GM21737 (cell line): Measurements from ENCODE around the gene TMTC2.
"Not testable (repeated sequence)": the region's sequence is repeated elsewhere in the genome, so short reads cannot be mapped to it uniquely, and the experiment has no call there.

Experiments
- ATAC-seq: cut with Tn5 transposase; IDR thresholded peaks from one replicate; pipeline ENCODE4 v1.9.1; 2021; ENCODE audit warnings: mild to moderate bottlenecking, moderate library complexity; ENCODE audit not compliant: unreplicated experiment

Gene TMTC2

GRCh38 chr12:83065562-83065961 lies 378.9 kb downstream of the TMTC2 start:
- no peak for ATAC-seq

GRCh38 chr12:83067981-83068380 lies 381.3 kb downstream of the TMTC2 start:
- ATAC-seq: no peak

DNA sequence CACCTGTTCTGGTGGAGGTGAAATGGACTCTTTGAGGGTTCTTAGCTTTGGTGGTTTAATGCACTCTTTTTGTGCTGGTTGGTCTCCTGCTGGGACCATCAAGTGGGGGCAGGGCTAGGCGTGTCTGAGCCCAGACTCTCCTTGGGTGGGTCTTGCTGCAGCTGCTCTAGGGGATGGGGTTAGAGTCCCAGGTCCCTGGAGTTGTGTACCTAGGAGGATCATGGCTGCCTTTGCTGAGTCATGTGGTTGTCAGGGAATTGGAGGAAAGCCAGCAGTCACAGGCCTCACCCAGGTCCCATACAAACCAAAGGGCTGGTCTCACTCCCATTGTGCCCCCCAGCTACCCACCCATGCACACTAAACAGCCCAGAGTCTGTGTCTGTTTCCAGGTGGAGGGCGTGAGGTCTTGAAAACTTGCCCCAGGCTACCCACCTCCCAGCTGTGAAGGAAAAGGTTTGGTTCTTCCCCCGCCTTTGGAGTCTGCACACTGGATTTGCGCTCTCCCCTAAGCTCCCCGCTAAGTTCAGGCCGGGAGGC lies 387.7 kb downstream of the TMTC2 start:
- ATAC-seq: no peak

GRCh38 chr12:83075471-83075870 lies 388.8 kb downstream of the TMTC2 start:
- ATAC-seq: no peak

- no peak for ATAC-seq
Observed at GRCh38 chr12:83077041-83077440, 390.3 kb downstream of the TMTC2 start.

GRCh38 chr12:83082690-83083276 lies 396.1 kb downstream of the TMTC2 start:
- no peak for ATAC-seq

DNA sequence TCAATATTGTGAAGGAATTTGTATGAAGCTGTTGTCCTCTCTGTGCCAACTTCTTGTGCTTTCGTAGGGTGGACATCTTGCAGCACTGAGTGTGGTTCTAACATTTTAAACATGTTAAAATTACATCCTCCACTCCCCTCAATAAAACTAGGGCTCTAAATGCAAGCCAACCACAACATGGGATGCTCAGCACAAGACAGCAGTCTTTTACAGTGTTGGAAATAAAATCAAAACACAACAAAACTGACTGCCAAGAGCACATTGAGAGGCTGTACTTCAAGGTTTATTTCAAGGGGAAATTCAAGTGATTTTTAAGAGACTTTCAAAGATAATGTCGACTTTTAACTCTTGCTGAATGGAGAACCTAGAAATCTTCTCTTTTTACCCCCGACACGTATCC lies 396.9 kb downstream of the TMTC2 start:
- ATAC-seq: no peak

DNA sequence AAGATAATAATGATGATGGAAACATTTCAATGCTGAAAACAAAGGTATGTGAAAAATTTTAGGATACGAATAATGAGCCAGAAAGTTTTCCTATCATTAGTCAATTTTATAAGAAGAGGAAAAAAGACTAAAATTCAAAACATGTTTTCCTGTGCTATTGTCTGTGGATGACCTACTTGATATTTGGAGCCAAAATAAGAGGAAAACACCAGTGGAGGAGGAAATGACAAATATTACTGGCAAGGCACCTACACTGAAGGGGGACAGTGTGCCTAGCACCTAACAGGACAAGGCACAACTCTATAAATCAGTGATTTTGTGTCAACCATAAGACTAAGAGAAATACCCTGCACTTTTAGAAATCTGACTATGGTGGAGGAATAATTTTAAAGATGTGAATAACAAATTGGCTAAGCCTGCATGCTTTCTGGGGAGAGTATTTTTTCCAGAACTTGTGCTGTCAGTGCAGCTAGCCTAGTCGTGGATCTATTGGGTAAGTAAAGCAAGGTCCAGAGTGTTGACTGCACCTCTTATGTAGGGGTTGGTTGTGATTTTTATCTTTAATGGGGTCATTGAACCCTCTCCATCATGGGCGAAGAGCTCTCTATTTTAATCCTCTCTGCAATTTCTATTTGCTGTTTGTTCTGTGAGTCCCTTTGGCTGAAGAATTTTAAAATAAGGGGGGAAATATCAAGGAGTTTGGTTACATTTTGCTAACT lies 398.0 kb downstream of the TMTC2 start:
- ATAC-seq: no peak

- no peak for ATAC-seq
Observed at GRCh38 chr12:83086023-83086422, 399.3 kb downstream of the TMTC2 start.

DNA sequence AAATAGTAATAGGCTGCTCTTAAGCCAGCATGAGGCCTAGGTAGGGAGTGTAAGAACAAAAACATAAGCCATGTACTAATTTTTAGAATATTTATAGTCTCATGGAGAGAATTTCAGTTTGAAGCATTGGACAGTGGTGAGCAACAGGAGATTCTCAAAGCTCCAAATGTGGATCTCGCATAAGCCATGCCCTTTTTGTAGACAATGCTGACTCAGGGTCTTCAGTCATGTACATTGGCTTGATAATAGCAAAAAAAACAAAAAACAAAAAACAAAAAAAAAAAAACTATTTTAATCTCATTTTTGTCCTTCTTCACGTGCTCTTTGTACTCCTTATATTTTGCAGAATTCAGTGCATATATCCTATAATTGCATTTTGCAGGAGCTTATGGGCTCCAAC lies 402.9 kb downstream of the TMTC2 start:
- no peak for ATAC-seq

GRCh38 chr12:83092129-83092528 lies 405.4 kb downstream of the TMTC2 start:
- no peak for ATAC-seq

- no peak for ATAC-seq
Observed at GRCh38 chr12:83092606-83093005, 405.9 kb downstream of the TMTC2 start.

DNA sequence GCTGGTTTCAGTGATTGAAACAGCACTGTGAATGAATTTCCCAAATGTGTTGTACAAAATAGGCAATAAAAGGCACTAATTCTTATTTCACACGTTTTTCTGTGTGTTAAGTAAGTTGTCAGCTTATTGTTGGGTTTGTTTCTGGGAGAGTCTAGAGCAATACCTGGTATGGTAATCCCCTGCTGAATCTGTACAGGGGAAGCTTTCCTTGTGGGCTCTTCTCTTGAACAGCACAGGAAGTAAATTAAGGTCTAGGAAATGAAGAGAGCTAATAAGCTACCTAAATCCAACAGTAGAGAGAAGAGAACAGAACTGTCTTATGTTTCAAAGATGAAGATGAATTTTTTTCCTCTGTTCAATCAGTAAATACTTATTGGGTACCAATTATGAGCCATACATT lies 406.7 kb downstream of the TMTC2 start:
- no peak for ATAC-seq

DNA sequence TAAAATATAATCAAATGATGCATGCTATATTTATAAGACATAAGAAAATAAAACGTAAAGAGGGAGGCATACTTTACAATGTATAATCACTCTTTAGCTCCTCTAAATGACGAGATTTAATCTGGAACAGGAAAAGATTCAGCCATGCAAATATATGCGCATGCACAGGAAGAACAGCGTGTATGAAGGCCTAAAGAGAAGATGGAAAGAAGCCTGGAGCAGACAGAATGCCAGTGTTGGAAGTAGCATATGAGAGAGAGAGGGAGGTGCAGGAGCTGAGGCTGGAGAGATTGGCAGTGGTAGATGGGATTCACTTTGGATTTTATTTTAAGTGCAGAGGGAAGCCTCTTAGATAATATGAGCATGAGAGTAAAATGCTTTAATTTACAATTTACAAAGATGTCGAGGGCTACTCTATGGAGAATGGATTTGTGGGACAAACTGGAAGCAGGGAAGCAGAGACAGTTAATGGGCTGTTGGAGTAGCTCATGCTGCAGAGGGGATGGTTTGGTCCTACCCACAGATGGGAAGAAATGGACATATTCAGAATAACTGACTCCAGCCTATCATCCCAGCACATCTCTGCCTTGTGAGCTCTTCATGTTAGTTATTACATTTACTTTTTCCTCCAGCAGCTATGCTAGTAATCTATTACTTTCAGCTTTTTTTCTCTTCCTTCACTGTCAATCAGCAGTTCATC lies 411.1 kb downstream of the TMTC2 start:
- no peak for ATAC-seq

DNA sequence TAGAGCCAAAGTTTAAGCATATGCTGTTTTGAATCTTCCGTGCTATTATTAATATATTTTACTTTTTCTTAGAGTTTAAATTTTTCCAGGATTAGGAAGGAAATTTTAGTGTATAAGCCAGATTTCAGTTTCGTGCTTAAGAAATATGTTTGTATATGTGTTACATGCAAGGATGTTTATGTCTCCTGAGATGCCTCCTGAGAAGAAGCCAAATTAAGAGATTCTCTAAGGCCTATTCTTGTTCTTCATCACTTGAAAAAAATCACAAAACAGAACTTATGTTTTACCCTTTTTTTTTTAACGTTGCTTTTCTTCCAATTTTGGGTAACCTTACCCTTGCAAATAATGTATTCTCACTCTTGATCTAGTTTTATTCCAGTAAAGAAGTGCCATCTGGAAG lies 412.7 kb downstream of the TMTC2 start:
- no peak for ATAC-seq

DNA sequence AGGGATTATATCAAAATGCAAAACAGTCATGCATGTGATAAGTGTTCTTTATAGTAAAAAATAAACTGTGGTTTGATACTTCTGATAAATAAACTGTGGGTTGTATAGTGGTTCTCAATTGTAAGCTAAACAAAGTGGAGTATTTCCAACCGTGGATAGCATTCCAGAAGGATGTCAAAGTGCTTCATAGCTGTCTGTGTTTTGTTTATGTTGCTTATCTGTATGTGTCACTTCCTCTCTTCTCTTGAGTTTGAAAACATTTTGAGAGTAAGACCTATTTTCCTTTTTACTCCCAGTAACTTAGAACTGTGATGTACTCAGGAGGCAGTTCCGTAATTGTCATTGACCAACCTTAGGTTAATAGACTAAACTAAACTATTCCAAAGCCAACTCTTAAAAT lies 415.8 kb downstream of the TMTC2 start:
- no peak for ATAC-seq

DNA sequence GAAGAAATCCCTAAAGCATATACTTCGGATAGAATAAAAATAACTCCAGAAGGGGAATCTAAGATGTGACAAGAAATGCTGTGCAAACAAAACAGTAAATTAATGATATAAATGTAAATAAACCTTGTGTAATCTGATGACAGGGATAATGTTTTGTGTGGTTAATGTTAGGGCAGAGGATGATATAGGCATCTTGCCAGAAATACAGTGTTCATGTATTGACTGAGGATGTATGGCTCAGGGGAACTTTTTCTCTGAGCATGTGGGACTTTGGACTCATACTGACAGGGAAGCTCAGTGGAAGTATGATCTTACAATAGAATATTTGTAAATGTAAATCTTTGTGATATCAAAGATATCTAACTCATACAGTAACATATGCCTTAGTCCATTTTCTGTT lies 420.2 kb downstream of the TMTC2 start:
- no peak for ATAC-seq

DNA sequence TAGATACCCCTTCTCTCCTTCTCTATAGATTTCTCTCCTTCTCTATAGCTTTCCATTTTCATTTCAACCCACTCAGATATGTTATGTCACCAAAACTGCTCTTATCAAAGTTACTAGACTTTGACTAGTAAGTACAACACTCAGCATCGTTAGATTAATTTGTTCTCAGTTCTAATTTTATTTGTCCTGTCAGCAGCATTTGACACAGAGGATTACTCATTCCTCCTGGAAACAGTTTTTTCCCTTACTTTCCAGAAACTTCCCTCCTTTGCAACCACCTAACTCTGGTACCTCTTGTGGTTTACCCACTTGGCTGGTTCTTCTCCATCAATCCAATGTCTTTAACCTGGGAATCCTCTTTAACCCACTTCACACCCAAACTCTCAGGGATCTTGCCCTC lies 423.7 kb downstream of the TMTC2 start:
- ATAC-seq: no peak

- ATAC-seq: no peak
Observed at GRCh38 chr12:83113945-83114344, 427.2 kb downstream of the TMTC2 start.

DNA sequence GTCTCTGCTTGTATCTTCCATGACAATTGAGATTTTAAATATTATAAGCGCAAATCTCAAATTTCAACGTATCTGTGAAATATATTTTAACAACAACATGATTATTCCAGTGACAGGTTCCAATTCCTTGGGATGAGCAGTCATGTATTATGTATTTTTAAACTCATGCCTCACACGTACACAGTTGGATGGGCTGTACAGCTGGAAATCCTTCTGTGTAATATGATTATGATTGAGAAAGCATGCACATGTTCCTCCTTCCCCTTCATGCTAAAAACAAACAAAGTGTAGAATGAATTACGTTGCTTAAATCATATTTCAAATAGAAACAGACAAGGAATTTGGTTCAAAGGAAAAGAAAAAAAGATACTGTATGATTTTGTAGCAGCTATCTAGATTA lies 428.3 kb downstream of the TMTC2 start:
- no peak for ATAC-seq

DNA sequence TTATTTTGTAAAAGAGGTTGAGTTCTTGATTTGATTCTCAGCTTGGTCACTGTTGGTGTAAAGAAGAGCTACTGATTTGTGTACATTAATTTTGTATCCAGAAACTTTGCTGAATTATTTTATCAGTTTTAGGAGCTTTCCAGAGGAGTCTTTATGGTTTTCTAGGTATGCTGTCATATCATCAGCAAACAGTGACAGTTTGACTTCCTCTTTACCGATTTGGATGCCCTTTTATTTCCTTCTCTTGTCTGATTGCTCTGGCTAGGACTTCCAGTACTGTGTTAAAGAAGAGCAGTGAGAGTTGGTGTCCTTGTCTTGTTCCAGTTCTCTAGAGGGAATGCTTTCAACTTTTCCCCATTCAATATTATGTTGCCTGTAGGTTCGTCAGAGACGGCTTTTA lies 431.2 kb downstream of the TMTC2 start:
- ATAC-seq: not testable (repeated sequence)
